MCF 10A (cell line): ENCODE measurements around the gene CACNG5. TPM values are rescaled to one million over a fixed set of nuclear protein-coding genes. Genes with fewer than 3 reads are reported as not detected.

Source experiments
- BruUV-seq: library from RNA; stranded (reverse); fragments of 400-500 nt; replicated peaks from 2 replicates; lab custom pipeline; 2021; lab: Mats Ljungman, UMichigan
- CTCF ChIA-PET: fragments of 300-600 bp; sonication (Branson Sonifier 250); formaldehyde crosslinking; extraction: SDS; loops from one replicate; lab custom pipeline; 2021; ENCODE audit warnings: antibody characterized with exemption, inconsistent platforms; lab: Yijun Ruan, JAX
- POLR2A ChIA-PET: fragments of 300-600, 350-650 bp; sonication (Branson Sonifier 250); formaldehyde crosslinking; extraction: SDS; loops from one replicate; lab custom pipeline; 2020; ENCODE audit warnings: antibody characterized with exemption, inconsistent platforms; lab: Yijun Ruan, JAX
- DNase-seq: peaks from one replicate; pipeline ENCODE4 v3.0.0-alpha.2; 2018; ENCODE audit not compliant: unreplicated experiment
- H3K27ac Mint-ChIP-seq: one replicate; pipeline ENCODE4 v1.8.0; 2022; ENCODE audit warnings: mild to moderate bottlenecking, low read depth, mixed read lengths; ENCODE audit not compliant: unreplicated experiment
- H3K27me3 Mint-ChIP-seq: one replicate; pipeline ENCODE4 v1.8.0; 2022; ENCODE audit warnings: mixed read lengths; ENCODE audit not compliant: insufficient read depth, unreplicated experiment
- H3K36me3 Mint-ChIP-seq: one replicate; pipeline ENCODE4 v1.8.0; 2022; ENCODE audit warnings: mild to moderate bottlenecking, moderate library complexity, mixed read lengths; ENCODE audit not compliant: insufficient read depth, unreplicated experiment
- H3K4me1 Mint-ChIP-seq: one replicate; pipeline ENCODE4 v1.8.0; 2022; ENCODE audit warnings: mixed read lengths; ENCODE audit not compliant: insufficient read depth, unreplicated experiment
- H3K4me3 Mint-ChIP-seq: one replicate; pipeline ENCODE4 v1.8.0; 2022; ENCODE audit warnings: mild to moderate bottlenecking, moderate library complexity, mixed read lengths; ENCODE audit not compliant: unreplicated experiment
- H3K9me3 Mint-ChIP-seq: one replicate; pipeline ENCODE4 v1.8.0; 2022; ENCODE audit warnings: mixed read lengths; ENCODE audit not compliant: unreplicated experiment
- intact Hi-C: fragments of 100-400 bp; cut with micrococcal nuclease; formaldehyde crosslinking; loops from 2 replicates; pipeline ENCODE4 v1.14.1; 2022
- total RNA-seq: library from RNA; stranded (reverse); gene quantifications from 2 replicates; pipeline ENCODE4 v1.2.3, GENCODE V29; 2022
- TF ChIP-seq, protein P1 (sequence below): fragments of 200-600 bp; IDR thresholded peaks from one replicate; pipeline ENCODE4 v1.8.0; 2022; ENCODE audit warnings: antibody characterized with exemption, mild to moderate bottlenecking; ENCODE audit not compliant: unreplicated experiment

The CACNG5 gene
- total RNA-seq, 1 experiment from 2014 or later = not detected

DNA sequence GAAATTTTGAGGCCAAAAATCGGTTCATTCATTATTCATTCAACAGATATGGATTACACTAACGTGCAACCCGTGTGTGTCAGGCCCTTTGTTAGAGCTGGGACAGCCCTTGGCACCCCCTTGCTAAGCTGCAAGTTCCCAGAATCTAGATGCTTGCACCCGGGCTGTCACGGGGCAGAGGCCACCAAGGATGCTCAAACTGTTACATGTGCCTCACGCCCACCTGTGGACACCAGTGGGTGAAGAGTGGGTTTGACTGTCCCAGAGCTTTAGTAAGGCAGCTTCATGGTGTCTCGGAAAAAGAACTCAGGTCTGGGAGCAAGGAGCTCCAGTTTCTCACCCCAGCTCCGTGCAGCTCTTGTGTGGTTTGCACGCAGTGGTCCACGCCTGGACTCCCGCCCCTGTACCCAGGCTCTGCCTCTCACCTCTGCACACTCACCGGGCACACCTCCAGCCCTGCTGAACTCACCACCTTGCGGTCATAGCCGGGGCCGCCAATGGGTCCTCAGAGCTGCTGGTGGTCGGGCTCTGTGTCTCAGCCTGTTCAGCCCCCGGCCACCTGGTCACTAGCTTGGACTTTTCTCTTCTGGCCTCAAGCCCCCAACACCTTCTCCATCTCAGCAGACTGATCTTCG lies 75.9 kb downstream of the CACNG5 start:
- no TSS peak for BruUV-seq
- H3K27me3 Mint-ChIP-seq = no peaks in the 10 kb centered on the region
- no peaks in the 10 kb centered on the region for H3K36me3 Mint-ChIP-seq
- ChIA-PET CTCF (interaction anchor here (0.6 to 1.0 kb wide), 4 partner anchors 10 to 1804 kb away, joined by 3 to 4 read pairs (median 3); no protein-coding TSS in a partner anchor), POLR2A (no interaction called here)
- no peak for DNase-seq
- peaks cover 7% of the 10 kb centered on the region for H3K4me1 Mint-ChIP-seq
- no peak overlapping the region for H3K27ac Mint-ChIP-seq
- H3K9me3 Mint-ChIP-seq = no peaks in the 10 kb centered on the region
- intact Hi-C loops = loop anchor here (10.0 kb wide), 1 partner anchor 384 kb away; no protein-coding TSS in a partner anchor
- TF ChIP-seq, protein P1, sequence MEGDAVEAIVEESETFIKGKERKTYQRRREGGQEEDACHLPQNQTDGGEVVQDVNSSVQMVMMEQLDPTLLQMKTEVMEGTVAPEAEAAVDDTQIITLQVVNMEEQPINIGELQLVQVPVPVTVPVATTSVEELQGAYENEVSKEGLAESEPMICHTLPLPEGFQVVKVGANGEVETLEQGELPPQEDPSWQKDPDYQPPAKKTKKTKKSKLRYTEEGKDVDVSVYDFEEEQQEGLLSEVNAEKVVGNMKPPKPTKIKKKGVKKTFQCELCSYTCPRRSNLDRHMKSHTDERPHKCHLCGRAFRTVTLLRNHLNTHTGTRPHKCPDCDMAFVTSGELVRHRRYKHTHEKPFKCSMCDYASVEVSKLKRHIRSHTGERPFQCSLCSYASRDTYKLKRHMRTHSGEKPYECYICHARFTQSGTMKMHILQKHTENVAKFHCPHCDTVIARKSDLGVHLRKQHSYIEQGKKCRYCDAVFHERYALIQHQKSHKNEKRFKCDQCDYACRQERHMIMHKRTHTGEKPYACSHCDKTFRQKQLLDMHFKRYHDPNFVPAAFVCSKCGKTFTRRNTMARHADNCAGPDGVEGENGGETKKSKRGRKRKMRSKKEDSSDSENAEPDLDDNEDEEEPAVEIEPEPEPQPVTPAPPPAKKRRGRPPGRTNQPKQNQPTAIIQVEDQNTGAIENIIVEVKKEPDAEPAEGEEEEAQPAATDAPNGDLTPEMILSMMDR = no peak
- H3K4me3 Mint-ChIP-seq = no peak overlapping the region

DNA sequence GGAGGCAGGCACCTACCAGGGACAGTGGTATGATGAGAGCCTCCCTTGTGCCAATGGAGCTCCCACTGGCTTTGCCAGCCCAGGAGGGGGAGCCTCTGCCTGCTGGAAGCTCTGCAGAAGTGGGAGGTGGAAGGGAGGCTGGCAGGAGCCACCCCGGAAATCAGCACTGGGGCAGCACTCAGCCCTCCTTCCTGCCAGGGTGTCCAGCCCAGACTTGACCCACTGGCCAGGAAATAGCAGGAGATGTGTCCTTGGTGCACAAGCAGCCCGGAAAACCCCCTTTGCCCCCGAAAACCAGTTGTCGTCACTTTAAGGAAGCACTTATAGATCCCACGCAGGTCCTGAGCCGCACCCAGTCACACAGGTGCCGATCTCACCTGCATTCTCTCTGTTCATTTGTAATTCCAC lies 80.3 kb downstream of the CACNG5 start:
- no peaks in the 10 kb centered on the region for H3K27me3 Mint-ChIP-seq
- DNase-seq = peak; percentile 71
- CTCF ChIA-PET = interaction anchor here (0.6 to 1.9 kb wide), 12 partner anchors 10 to 802 kb away, joined by 3 to 9 read pairs (median 3); no protein-coding TSS in a partner anchor
- TF ChIP-seq, protein P1 = peak; percentile 39
- no peaks in the 10 kb centered on the region for H3K4me1 Mint-ChIP-seq
- POLR2A ChIA-PET = interaction anchor here (0.5 to 0.9 kb wide), 2 partner anchors 38 to 559 kb away, joined by 3 read pairs; no protein-coding TSS in a partner anchor
- H3K27ac Mint-ChIP-seq = no peak overlapping the region
- no peak overlapping the region for H3K4me3 Mint-ChIP-seq
- no peaks in the 10 kb centered on the region for H3K9me3 Mint-ChIP-seq
- H3K36me3 Mint-ChIP-seq = no peaks in the 10 kb centered on the region
- BruUV-seq = no TSS peak
- intact Hi-C loops = loop anchor here (1.0 to 10.0 kb wide), 3 partner anchors 60 to 380 kb away; no protein-coding TSS in a partner anchor

DNA sequence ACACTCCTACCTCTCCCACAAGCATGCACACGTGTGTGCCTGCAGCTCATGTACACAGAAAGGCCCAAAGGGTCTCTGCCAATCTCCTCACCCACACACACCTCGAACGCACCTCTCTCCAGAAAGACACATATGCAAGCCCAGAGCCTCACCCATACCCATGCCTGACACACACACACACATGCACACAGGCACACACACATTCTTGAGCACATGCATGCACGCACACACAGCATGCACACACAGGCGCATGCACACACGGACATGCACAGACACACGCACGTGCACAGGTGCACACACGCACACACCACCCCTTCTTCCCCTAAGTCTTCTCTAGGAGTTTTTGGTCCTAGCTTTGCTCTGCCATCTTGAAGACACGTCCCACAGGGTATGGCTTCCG lies 80.9 kb downstream of the CACNG5 start:
- intact Hi-C loops = loop anchor here (1.0 to 10.0 kb wide), 3 partner anchors 60 to 379 kb away; no protein-coding TSS in a partner anchor
- no peak for DNase-seq
- H3K36me3 Mint-ChIP-seq = no peaks in the 10 kb centered on the region
- H3K9me3 Mint-ChIP-seq = no peaks in the 10 kb centered on the region
- no TSS peak for BruUV-seq
- ChIA-PET POLR2A (no interaction called here), CTCF (interaction anchor here (0.5 to 1.1 kb wide), 4 partner anchors 58 to 1026 kb away, joined by 3 read pairs; no protein-coding TSS in a partner anchor)
- no peaks in the 10 kb centered on the region for H3K4me1 Mint-ChIP-seq
- H3K27ac Mint-ChIP-seq = no peak overlapping the region
- H3K4me3 Mint-ChIP-seq = no peak overlapping the region
- H3K27me3 Mint-ChIP-seq = no peaks in the 10 kb centered on the region
- TF ChIP-seq, protein P1 = no peak

DNA sequence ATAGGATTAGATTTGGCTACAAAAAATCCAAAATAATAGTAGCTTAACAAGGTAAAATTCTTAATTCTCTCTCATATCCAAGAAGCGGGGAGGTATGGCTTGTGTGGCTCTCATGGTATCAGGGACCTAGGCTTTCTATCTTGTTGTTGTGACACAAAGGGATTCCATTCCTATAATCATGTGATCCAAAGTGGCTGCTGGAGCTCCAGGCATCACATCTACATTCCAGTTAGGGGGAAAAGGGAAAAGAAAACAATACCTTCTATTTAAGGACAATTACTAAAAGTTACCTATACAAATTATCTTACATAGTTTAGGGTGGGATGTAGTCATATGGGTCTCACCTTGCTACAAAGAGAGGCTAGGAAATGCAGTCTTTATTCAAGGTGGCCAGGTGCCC lies 82.0 kb downstream of the CACNG5 start:
- H3K27me3 Mint-ChIP-seq = no peaks in the 10 kb centered on the region
- BruUV-seq = no TSS peak
- no peak overlapping the region for H3K27ac Mint-ChIP-seq
- intact Hi-C loops = loop anchor here (10.0 kb wide), 1 partner anchor 378 kb away; no protein-coding TSS in a partner anchor
- no peaks in the 10 kb centered on the region for H3K9me3 Mint-ChIP-seq
- ChIA-PET POLR2A (interaction anchor here (0.7 kb wide), 1 partner anchor 214 kb away, joined by 3 read pairs; no protein-coding TSS in a partner anchor), CTCF (interaction anchor here (1.1 to 1.3 kb wide), 3 partner anchors 9 to 190 kb away, joined by 3 to 5 read pairs (median 4); no protein-coding TSS in a partner anchor)
- no peaks in the 10 kb centered on the region for H3K4me1 Mint-ChIP-seq
- DNase-seq = no peak
- no peak overlapping the region for H3K4me3 Mint-ChIP-seq
- TF ChIP-seq, protein P1 = no peak
- H3K36me3 Mint-ChIP-seq = no peaks in the 10 kb centered on the region
